Measurements from ENCODE around the gene TSC22D4. TPM values are rescaled to one million over a fixed set of nuclear protein-coding genes. Genes with fewer than 3 reads are reported as not detected.

The TSC22D4 gene
- total RNA-seq, 2 experiments from 2014 or later = 78.5 to 85.7 TPM

GRCh38 chr7:100419660-100420226 is 59.3 kb downstream of the TSC22D4 start:
- no peak overlapping the region for H3K27ac Mint-ChIP-seq
- H3K4me1 Mint-ChIP-seq = no peaks in the 10 kb centered on the region
- ATAC-seq (no peak), DNase-seq (no peak)
- POLR2A ChIA-PET = no interaction called here
- H3K9me3 Mint-ChIP-seq (ENCODE audit: low read depth) = no peaks in the 10 kb centered on the region
- CTCF ChIA-PET = interaction anchor here (0.7 to 1.6 kb wide), 4 partner anchors 8 to 287 kb away, joined by 3 to 5 read pairs (median 4); no protein-coding TSS in a partner anchor
- no peaks in the 10 kb centered on the region for H3K36me3 Mint-ChIP-seq (ENCODE audit: low read depth)
- intact Hi-C loops (cut with DNase I, micrococcal nuclease) = no loop called here
- H3K27me3 Mint-ChIP-seq = no peaks in the 10 kb centered on the region
- no peak overlapping the region for H3K4me3 Mint-ChIP-seq

GRCh38 chr7:100418930-100419659 is 59.9 kb downstream of the TSC22D4 start:
- Mint-ChIP-seq H3K27ac (no peak overlapping the region), H3K36me3 (ENCODE audit: low read depth) (no peaks in the 10 kb centered on the region), H3K27me3 (no peaks in the 10 kb centered on the region), H3K4me3 (no peak overlapping the region), H3K4me1 (no peaks in the 10 kb centered on the region), H3K9me3 (ENCODE audit: low read depth) (no peaks in the 10 kb centered on the region)
- intact Hi-C loops (cut with DNase I, micrococcal nuclease) = no loop called here
- ATAC-seq (no peak), DNase-seq (no peak)
- ChIA-PET POLR2A (interaction anchor here (0.7 kb wide), 1 partner anchor 10 kb away, joined by 8 read pairs; no protein-coding TSS in a partner anchor), CTCF (interaction anchor here (0.6 to 1.6 kb wide), 5 partner anchors 8 to 120 kb away, joined by 3 to 6 read pairs (median 3); no protein-coding TSS in a partner anchor)

Other genes with a start within 250 kb of the TSC22D4 start
- not detected for gene SPDYE3, start 171.5 kb downstream of the TSC22D4 start, total RNA-seq
- gene PILRB, start 121.1 kb downstream of the TSC22D4 start, total RNA-seq = 10 to 100 TPM; 30.5 to 37.5 TPM
- gene PILRA, start 105.7 kb downstream of the TSC22D4 start, total RNA-seq = under 1 TPM; 0.80 to 0.90 TPM
- 1 to 10 TPM; 3.0 to 3.4 TPM for gene ZCWPW1, start 50.5 kb downstream of the TSC22D4 start, total RNA-seq
- gene MEPCE, start 49.4 kb downstream of the TSC22D4 start, total RNA-seq = 10 to 100 TPM; 44.4 to 45.9 TPM
- gene PPP1R35, start 42.7 kb downstream of the TSC22D4 start, total RNA-seq = 10 to 100 TPM; 48.7 to 60.3 TPM
- gene SPACDR, start 15.0 kb downstream of the TSC22D4 start, total RNA-seq = 1 to 10 TPM; 3.5 to 4.2 TPM
- under 1 TPM; 0.21 to 0.56 TPM for gene NYAP1, start 4.7 kb upstream of the TSC22D4 start, total RNA-seq
- 10 to 100 TPM; 49.3 to 49.4 TPM for gene AGFG2, start 60.0 kb upstream of the TSC22D4 start, total RNA-seq
- gene SAP25, start 94.7 kb upstream of the TSC22D4 start, total RNA-seq = 10 to 100 TPM in 1 of 2 experiments, 1 to 10 TPM in 1; 9.9 to 13.1 TPM
- 10 to 100 TPM; 70.3 to 71.7 TPM for gene LRCH4, start 106.9 kb upstream of the TSC22D4 start, total RNA-seq
- gene FBXO24, start 107.1 kb upstream of the TSC22D4 start, total RNA-seq = 1 to 10 TPM; 1.4 to 2.1 TPM
- gene PCOLCE, start 123.1 kb upstream of the TSC22D4 start, total RNA-seq = 1 to 10 TPM; 7.6 to 8.9 TPM
- 10 to 100 TPM; 14.4 to 19.9 TPM for gene MOSPD3, start 133.3 kb upstream of the TSC22D4 start, total RNA-seq
- 10 to 100 TPM; 10.1 to 12.4 TPM for gene TFR2, start 162.3 kb upstream of the TSC22D4 start, total RNA-seq
- gene ACTL6B, start 177.2 kb upstream of the TSC22D4 start, total RNA-seq = not detected
- gene GNB2, start 194.5 kb upstream of the TSC22D4 start, total RNA-seq = 100 to 1,000 TPM; 172 to 200 TPM
- 10 to 100 TPM; 40.3 to 40.9 TPM for gene GIGYF1, start 215.0 kb upstream of the TSC22D4 start, total RNA-seq
- gene POP7, start 226.9 kb upstream of the TSC22D4 start, total RNA-seq = 10 to 100 TPM; 46.1 to 59.4 TPM
- gene EPO, start 241.3 kb upstream of the TSC22D4 start, total RNA-seq = not detected